CD8-positive, alpha-beta memory T cell (primary cell): ENCODE data around the gene GPR158. TPM values are rescaled to one million over a fixed set of nuclear protein-coding genes. Genes with fewer than 3 reads are reported as not detected.

Source experiments
- CTCF ChIA-PET: fragments of 350-600 bp; sonication (Branson Sonifier 250); formaldehyde crosslinking; loops from one replicate; lab custom pipeline; 2021; ENCODE audit warnings: antibody characterized with exemption; lab: Charles Lee
- POLR2A ChIA-PET: fragments of 350-600 bp; sonication (Branson Sonifier 250); formaldehyde crosslinking; loops from one replicate; lab custom pipeline; 2021; ENCODE audit warnings: antibody characterized with exemption; lab: Charles Lee
- DNase-seq, 5 donors: peaks; one replicate each; pipeline versions ENCODE4 v3.0.0 to v3.0.0-alpha.2; 2020 to 2022; ENCODE audit warnings: mixed read lengths in 1 of 5
- H3K27ac ChIP-seq: one replicate; pipeline ENCODE4 v1.7.0; 2013; ENCODE audit warnings: low read depth, mild to moderate bottlenecking, low read length, moderate library complexity
- H3K27me3 ChIP-seq: 2 replicates; pipeline ENCODE4 v1.7.0; 2013; ENCODE audit warnings: low read length, mild to moderate bottlenecking; ENCODE audit not compliant: insufficient read depth, poor library complexity, severe bottlenecking
- H3K36me3 ChIP-seq: 2 replicates; pipeline ENCODE4 v1.7.0; 2013; ENCODE audit warnings: mild to moderate bottlenecking, low read length, moderate library complexity; ENCODE audit not compliant: insufficient read depth
- H3K4me1 ChIP-seq: 2 replicates; pipeline ENCODE4 v1.7.0; 2013; ENCODE audit warnings: mild to moderate bottlenecking, low read length, moderate library complexity; ENCODE audit not compliant: insufficient read depth
- H3K4me3 ChIP-seq: 2 replicates; pipeline ENCODE4 v1.7.0; 2013; ENCODE audit warnings: mild to moderate bottlenecking, low read length
- H3K9me3 ChIP-seq: 2 replicates; pipeline ENCODE4 v1.7.0; 2013; ENCODE audit warnings: mild to moderate bottlenecking, low read length
- H3K27ac Mint-ChIP-seq, 8 donors: one replicate each; pipeline ENCODE4 v1.8.0; 2020 to 2021; ENCODE audit warnings: mixed read lengths in 8 of 8, mild to moderate bottlenecking in 6 of 8, inconsistent platforms in 3 of 8, moderate library complexity in 3 of 8
- H3K27me3 Mint-ChIP-seq, 2 donors: one replicate each; pipeline ENCODE4 v1.8.0; 2020 to 2021; ENCODE audit warnings: mixed read lengths in 2 of 2, mild to moderate bottlenecking in 1 of 2, moderate library complexity in 1 of 2
- H3K36me3 Mint-ChIP-seq, 3 donors: one replicate each; pipeline ENCODE4 v1.8.0; 2020 to 2021; ENCODE audit warnings: mixed read lengths in 3 of 3, inconsistent platforms in 1 of 3, mild to moderate bottlenecking in 1 of 3
- H3K4me1 Mint-ChIP-seq, 3 donors: one replicate each; pipeline ENCODE4 v1.8.0; 2020 to 2021; ENCODE audit warnings: mixed read lengths in 3 of 3, inconsistent platforms in 1 of 3, mild to moderate bottlenecking in 1 of 3
- H3K4me3 Mint-ChIP-seq, 7 donors: one replicate each; pipeline ENCODE4 v1.8.0; 2020 to 2021; ENCODE audit warnings: mixed read lengths in 7 of 7, mild to moderate bottlenecking in 6 of 7, moderate library complexity in 4 of 7, inconsistent platforms in 2 of 7
- H3K9me3 Mint-ChIP-seq, 5 donors: one replicate each; pipeline ENCODE4 v1.8.0; 2020 to 2022; ENCODE audit warnings: mixed read lengths in 5 of 5, mild to moderate bottlenecking in 3 of 5, moderate library complexity in 2 of 5, inconsistent platforms in 1 of 5
- polyA plus RNA-seq: library from polyadenylated mRNA; unstranded; fragments of 300-500 nt; fragmentation: Illumina TruSeq; gene quantifications from one replicate; pipeline ENCODE4 v1.2.3, GENCODE V29; 2021
- total RNA-seq, 2 experiments: library from RNA; stranded (reverse); gene quantifications; one replicate each; pipeline ENCODE4 v1.2.3, GENCODE V29; 2021

The GPR158 gene
- total and polyA plus RNA-seq, 3 experiments from 2014 or later = not detected

- H3K36me3 ChIP-seq = no peaks in the 10 kb centered on the region
- Mint-ChIP-seq H3K4me1 (no peaks in the 10 kb centered on the region), H3K9me3 (peaks cover 10 to 20% (median 14%) of the 10 kb centered on the region in 5 donors), H3K27me3 (no peaks in the 10 kb centered on the region), H3K4me3 (no peak overlapping the region), H3K36me3 (no peaks in the 10 kb centered on the region), H3K27ac (no peak overlapping the region)
- H3K9me3 ChIP-seq = no peaks in the 10 kb centered on the region
- CTCF ChIA-PET = no interaction called here
- DNase-seq = no peak
- no peak overlapping the region for H3K4me3 ChIP-seq
- POLR2A ChIA-PET = no interaction called here
- H3K27me3 ChIP-seq = no peaks in the 10 kb centered on the region
- no peaks in the 10 kb centered on the region for H3K4me1 ChIP-seq
- no peak overlapping the region for H3K27ac ChIP-seq
These were observed 217.3 kb downstream of the GPR158 start for GRCh38 chr10:25392132-25392531.

GRCh38 chr10:25393621-25394020 lies 218.8 kb downstream of the GPR158 start:
- Histone ChIP-seq H3K27me3 (no peaks in the 10 kb centered on the region), H3K27ac (no peak overlapping the region), H3K4me3 (no peak overlapping the region), H3K36me3 (no peaks in the 10 kb centered on the region), H3K9me3 (no peaks in the 10 kb centered on the region), H3K4me1 (no peaks in the 10 kb centered on the region)
- no peaks in the 10 kb centered on the region for H3K27me3 Mint-ChIP-seq
- H3K4me1 Mint-ChIP-seq = no peaks in the 10 kb centered on the region
- peaks cover 8 to 15% (median 13%) of the 10 kb centered on the region in 5 donors for H3K9me3 Mint-ChIP-seq
- no peak for DNase-seq
- no peak overlapping the region for H3K27ac Mint-ChIP-seq
- CTCF ChIA-PET = no interaction called here
- no peak overlapping the region for H3K4me3 Mint-ChIP-seq
- no peaks in the 10 kb centered on the region for H3K36me3 Mint-ChIP-seq
- POLR2A ChIA-PET = no interaction called here

- Mint-ChIP-seq H3K27ac (no peak overlapping the region), H3K36me3 (no peaks in the 10 kb centered on the region)
These were observed 223.9 kb downstream of the GPR158 start for GRCh38 chr10:25398680-25399079.

GRCh38 chr10:25405871-25406270 lies 231.1 kb downstream of the GPR158 start:
- Mint-ChIP-seq H3K36me3 (peaks cover 0 to 2% (median 0%) of the 10 kb centered on the region in 3 donors), H3K27ac (no peak overlapping the region), H3K4me3 (no peak overlapping the region), H3K4me1 (no peaks in the 10 kb centered on the region), H3K9me3 (peaks cover 0 to 17% (median under 1%) of the 10 kb centered on the region in 5 donors), H3K27me3 (no peaks in the 10 kb centered on the region)
- no peaks in the 10 kb centered on the region for H3K4me1 ChIP-seq
- no peak for DNase-seq
- no peak overlapping the region for H3K27ac ChIP-seq
- no peaks in the 10 kb centered on the region for H3K36me3 ChIP-seq
- no peaks in the 10 kb centered on the region for H3K27me3 ChIP-seq
- H3K9me3 ChIP-seq = no peaks in the 10 kb centered on the region
- ChIA-PET POLR2A (no interaction called here), CTCF (no interaction called here)
- no peak overlapping the region for H3K4me3 ChIP-seq

More at GRCh38 chr10:25398680-25399079, 223.9 kb downstream of the GPR158 start:
- Histone ChIP-seq H3K36me3 (no peaks in the 10 kb centered on the region), H3K4me1 (no peaks in the 10 kb centered on the region), H3K27me3 (no peaks in the 10 kb centered on the region), H3K4me3 (no peak overlapping the region), H3K27ac (no peak overlapping the region), H3K9me3 (no peaks in the 10 kb centered on the region)
- POLR2A ChIA-PET = no interaction called here
- H3K4me3 Mint-ChIP-seq = no peak overlapping the region
- peaks cover 0 to 6% (median 0%) of the 10 kb centered on the region in 5 donors for H3K9me3 Mint-ChIP-seq
- CTCF ChIA-PET = no interaction called here
- no peaks in the 10 kb centered on the region for H3K27me3 Mint-ChIP-seq
- DNase-seq = no peak
- no peaks in the 10 kb centered on the region for H3K4me1 Mint-ChIP-seq

- no peaks in the 10 kb centered on the region for H3K36me3 ChIP-seq
- DNase-seq = no peak
- Mint-ChIP-seq H3K4me3 (no peak overlapping the region), H3K27me3 (no peaks in the 10 kb centered on the region), H3K27ac (no peak overlapping the region), H3K36me3 (no peaks in the 10 kb centered on the region), H3K9me3 (peaks cover 0 to 6% (median 0%) of the 10 kb centered on the region in 5 donors), H3K4me1 (no peaks in the 10 kb centered on the region)
- no peak overlapping the region for H3K27ac ChIP-seq
- ChIA-PET POLR2A (no interaction called here), CTCF (no interaction called here)
- no peak overlapping the region for H3K4me3 ChIP-seq
- H3K9me3 ChIP-seq = no peaks in the 10 kb centered on the region
- no peaks in the 10 kb centered on the region for H3K4me1 ChIP-seq
- no peaks in the 10 kb centered on the region for H3K27me3 ChIP-seq
These were observed 242.8 kb downstream of the GPR158 start for GRCh38 chr10:25417611-25418010.

GRCh38 chr10:25425776-25426175 lies 251.0 kb downstream of the GPR158 start:
- no peak overlapping the region for H3K4me3 Mint-ChIP-seq
- H3K27me3 Mint-ChIP-seq = no peaks in the 10 kb centered on the region
- Histone ChIP-seq H3K27ac (no peak overlapping the region), H3K4me1 (no peaks in the 10 kb centered on the region), H3K36me3 (no peaks in the 10 kb centered on the region), H3K4me3 (no peak overlapping the region), H3K9me3 (no peaks in the 10 kb centered on the region), H3K27me3 (no peaks in the 10 kb centered on the region)
- ChIA-PET CTCF (no interaction called here), POLR2A (no interaction called here)
- H3K9me3 Mint-ChIP-seq = peaks cover 0 to 9% (median 4%) of the 10 kb centered on the region in 5 donors
- no peak for DNase-seq
- H3K27ac Mint-ChIP-seq = no peak overlapping the region
- no peaks in the 10 kb centered on the region for H3K4me1 Mint-ChIP-seq
- peaks cover 0 to 2% (median 0%) of the 10 kb centered on the region in 3 donors for H3K36me3 Mint-ChIP-seq

- Mint-ChIP-seq H3K36me3 (no peaks in the 10 kb centered on the region), H3K4me1 (no peaks in the 10 kb centered on the region), H3K9me3 (peaks cover 0 to 15% (median 4%) of the 10 kb centered on the region in 5 donors), H3K4me3 (no peak overlapping the region), H3K27me3 (no peaks in the 10 kb centered on the region), H3K27ac (no peak overlapping the region)
- Histone ChIP-seq H3K36me3 (no peaks in the 10 kb centered on the region), H3K27ac (no peak overlapping the region), H3K4me1 (no peaks in the 10 kb centered on the region), H3K9me3 (no peaks in the 10 kb centered on the region), H3K27me3 (no peaks in the 10 kb centered on the region), H3K4me3 (no peak overlapping the region)
- POLR2A ChIA-PET = no interaction called here
- no peak for DNase-seq
- CTCF ChIA-PET = interaction anchor here (1.1 kb wide), 1 partner anchor 11 kb away, joined by 4 read pairs; no protein-coding TSS in a partner anchor
These were observed 261.6 kb downstream of the GPR158 start for GRCh38 chr10:25436431-25436830.

- no peak overlapping the region for H3K4me3 Mint-ChIP-seq
- peaks cover 2 to 22% (median 3%) of the 10 kb centered on the region in 5 donors for H3K9me3 Mint-ChIP-seq
- ChIA-PET POLR2A (no interaction called here), CTCF (no interaction called here)
- no peaks in the 10 kb centered on the region for H3K36me3 Mint-ChIP-seq
- H3K4me1 Mint-ChIP-seq = no peaks in the 10 kb centered on the region
- Histone ChIP-seq H3K4me3 (no peak overlapping the region), H3K9me3 (no peaks in the 10 kb centered on the region), H3K27ac (no peak overlapping the region), H3K36me3 (no peaks in the 10 kb centered on the region), H3K27me3 (no peaks in the 10 kb centered on the region), H3K4me1 (no peaks in the 10 kb centered on the region)
- DNase-seq = no peak
- H3K27ac Mint-ChIP-seq = no peak overlapping the region
- H3K27me3 Mint-ChIP-seq = no peaks in the 10 kb centered on the region
These were observed 266.5 kb downstream of the GPR158 start for GRCh38 chr10:25441270-25441669.
